ENCODE results near the gene SENP5. TPM values are rescaled to one million over a fixed set of nuclear protein-coding genes. Genes with fewer than 3 reads are reported as not detected.

Gene SENP5
- total RNA-seq, 1 experiment from 2014 or later: 33.6 TPM

GRCh38 chr3:196927571-196928453 is 60.1 kb downstream of the SENP5 start:
- Mint-ChIP-seq H3K36me3 (ENCODE audit: insufficient read depth, unreplicated experiment) (peaks cover 79% of the 10 kb centered on the region), H3K27me3 (ENCODE audit: insufficient read depth, unreplicated experiment) (no peaks in the 10 kb centered on the region), H3K4me1 (ENCODE audit: low read depth, unreplicated experiment) (no peaks in the 10 kb centered on the region), H3K27ac (ENCODE audit: unreplicated experiment) (no peak overlapping the region), H3K9me3 (ENCODE audit: unreplicated experiment) (no peaks in the 10 kb centered on the region), H3K4me3 (ENCODE audit: unreplicated experiment) (no peak overlapping the region)
- DNase-seq: no peak
- POLR2A ChIA-PET: interaction anchor here (1.2 kb wide), 1 partner anchor 15 kb away, joined by 3 read pairs; the partner anchor contains the start of gene NCBP2
- no peak for TF ChIP-seq CTCF (IDR thresholded peaks at IDR 0.05; ENCODE audit: insufficient read depth in 1 of 2, low read depth in 1 of 2, low read length in 1 of 2, severe bottlenecking in 1 of 2, unreplicated experiment in 1 of 2)
- Histone ChIP-seq H3K4me3 (ENCODE audit: low read depth, low read length) (no peak overlapping the region), H3K9me3 (no peaks in the 10 kb centered on the region), H3K4me1 (no peaks in the 10 kb centered on the region), H3K27me3 (replicated peaks; ENCODE audit: control insufficient read depth, insufficient read depth, low read length) (no peaks in the 10 kb centered on the region), H3K36me3 (ENCODE audit: control insufficient read depth, insufficient read depth, low read length) (no peaks in the 10 kb centered on the region; the same call in 1 of the 2 replicates)
- CTCF ChIA-PET: interaction anchor here (0.7 kb wide), 1 partner anchor 236 kb away, joined by 6 read pairs; no protein-coding TSS in a partner anchor
- no TSS peak for BruUV-seq (replicated peaks)
- intact Hi-C loops (cut with micrococcal nuclease; ENCODE audit: unreplicated experiment): loop anchor here (1.0 kb wide), 1 partner anchor 12 kb away; no protein-coding TSS in a partner anchor

- no TSS peak for BruUV-seq (replicated peaks)
- CTCF ChIA-PET: no interaction called here
- intact Hi-C loops (cut with micrococcal nuclease; ENCODE audit: unreplicated experiment): no loop called here
- Mint-ChIP-seq H3K27me3 (ENCODE audit: insufficient read depth, unreplicated experiment) (no peaks in the 10 kb centered on the region), H3K9me3 (ENCODE audit: unreplicated experiment) (no peaks in the 10 kb centered on the region), H3K27ac (ENCODE audit: unreplicated experiment) (no peak overlapping the region), H3K36me3 (ENCODE audit: insufficient read depth, unreplicated experiment) (peaks cover 88% of the 10 kb centered on the region), H3K4me1 (ENCODE audit: low read depth, unreplicated experiment) (no peaks in the 10 kb centered on the region), H3K4me3 (ENCODE audit: unreplicated experiment) (no peak overlapping the region)
- POLR2A ChIA-PET: no interaction called here
- DNase-seq: no peak
- H3K4me3 ChIP-seq (ENCODE audit: low read depth, low read length): no peak overlapping the region
- no peaks in the 10 kb centered on the region for H3K9me3 ChIP-seq
- H3K4me1 ChIP-seq: no peaks in the 10 kb centered on the region
- H3K27me3 ChIP-seq (replicated peaks; ENCODE audit: control insufficient read depth, insufficient read depth, low read length): no peaks in the 10 kb centered on the region
- no peak for TF ChIP-seq CTCF (IDR thresholded peaks at IDR 0.05; ENCODE audit: insufficient read depth in 1 of 2, low read depth in 1 of 2, low read length in 1 of 2, severe bottlenecking in 1 of 2, unreplicated experiment in 1 of 2)
- H3K36me3 ChIP-seq (ENCODE audit: control insufficient read depth, insufficient read depth, low read length): no peaks in the 10 kb centered on the region; the same call in 1 of the 2 replicates
Measured at GRCh38 chr3:196931157-196931556, 63.4 kb downstream of the SENP5 start.

- Mint-ChIP-seq H3K27ac (ENCODE audit: unreplicated experiment) (no peak overlapping the region), H3K36me3 (ENCODE audit: insufficient read depth, unreplicated experiment) (peaks cover 92% of the 10 kb centered on the region), H3K4me1 (ENCODE audit: low read depth, unreplicated experiment) (no peaks in the 10 kb centered on the region), H3K9me3 (ENCODE audit: unreplicated experiment) (no peaks in the 10 kb centered on the region), H3K4me3 (ENCODE audit: unreplicated experiment) (no peak overlapping the region), H3K27me3 (ENCODE audit: insufficient read depth, unreplicated experiment) (no peaks in the 10 kb centered on the region)
- intact Hi-C loops (cut with micrococcal nuclease; ENCODE audit: unreplicated experiment): no loop called here
- Histone ChIP-seq H3K36me3 (ENCODE audit: control insufficient read depth, insufficient read depth, low read length) (peaks cover under 1% of the 10 kb centered on the region), H3K4me3 (ENCODE audit: low read depth, low read length) (no peak overlapping the region), H3K27me3 (replicated peaks; ENCODE audit: control insufficient read depth, insufficient read depth, low read length) (no peaks in the 10 kb centered on the region), H3K9me3 (no peaks in the 10 kb centered on the region), H3K4me1 (no peaks in the 10 kb centered on the region)
- TF ChIP-seq CTCF (IDR thresholded peaks at IDR 0.05; ENCODE audit: insufficient read depth in 1 of 2, low read depth in 1 of 2, low read length in 1 of 2, severe bottlenecking in 1 of 2, unreplicated experiment in 1 of 2): no peak
- POLR2A ChIA-PET: no interaction called here
- CTCF ChIA-PET: no interaction called here
- BruUV-seq (replicated peaks): no TSS peak
- DNase-seq: no peak
Measured at GRCh38 chr3:196931828-196932587, 64.3 kb downstream of the SENP5 start.
